Stimulated activated effector memory CD8-positive, alpha-beta T cell treated with anti-CD3 and anti-CD28 coated beads, Interleukin-12 subunit alpha, Interleukin-12 subunit beta, amount 100 ng/mL, for 72 hours (primary cell): ENCODE results near the gene FAM83C.
A peak's percentile ranks its signal among the peaks of the same experiment; 100 is the strongest.

Experiments
- ATAC-seq: fragments of 150-1000 bp; cut with Tn5 transposase; 2 replicates; pipeline ENCODE4 v1.10.0; 2021
- DNase-seq, 2 donors: peaks; one replicate each; pipeline ENCODE4 v3.0.0; 2021 to 2022; ENCODE audit warnings: low spot score in 2 of 2
- H3K27ac Mint-ChIP-seq: one replicate; pipeline ENCODE4 v1.8.0; 2022; ENCODE audit warnings: mild to moderate bottlenecking, mixed read lengths
- H3K36me3 Mint-ChIP-seq: one replicate; pipeline ENCODE4 v1.8.0; 2022; ENCODE audit warnings: mild to moderate bottlenecking, mixed read lengths
- H3K4me1 Mint-ChIP-seq: one replicate; pipeline ENCODE4 v1.8.0; 2022; ENCODE audit warnings: mixed read lengths
- H3K4me3 Mint-ChIP-seq: one replicate; pipeline ENCODE4 v1.8.0; 2022; ENCODE audit warnings: mild to moderate bottlenecking, mixed read lengths
- H3K9me3 Mint-ChIP-seq: one replicate; pipeline ENCODE4 v1.8.0; 2022; ENCODE audit warnings: mixed read lengths

Gene FAM83C

DNA sequence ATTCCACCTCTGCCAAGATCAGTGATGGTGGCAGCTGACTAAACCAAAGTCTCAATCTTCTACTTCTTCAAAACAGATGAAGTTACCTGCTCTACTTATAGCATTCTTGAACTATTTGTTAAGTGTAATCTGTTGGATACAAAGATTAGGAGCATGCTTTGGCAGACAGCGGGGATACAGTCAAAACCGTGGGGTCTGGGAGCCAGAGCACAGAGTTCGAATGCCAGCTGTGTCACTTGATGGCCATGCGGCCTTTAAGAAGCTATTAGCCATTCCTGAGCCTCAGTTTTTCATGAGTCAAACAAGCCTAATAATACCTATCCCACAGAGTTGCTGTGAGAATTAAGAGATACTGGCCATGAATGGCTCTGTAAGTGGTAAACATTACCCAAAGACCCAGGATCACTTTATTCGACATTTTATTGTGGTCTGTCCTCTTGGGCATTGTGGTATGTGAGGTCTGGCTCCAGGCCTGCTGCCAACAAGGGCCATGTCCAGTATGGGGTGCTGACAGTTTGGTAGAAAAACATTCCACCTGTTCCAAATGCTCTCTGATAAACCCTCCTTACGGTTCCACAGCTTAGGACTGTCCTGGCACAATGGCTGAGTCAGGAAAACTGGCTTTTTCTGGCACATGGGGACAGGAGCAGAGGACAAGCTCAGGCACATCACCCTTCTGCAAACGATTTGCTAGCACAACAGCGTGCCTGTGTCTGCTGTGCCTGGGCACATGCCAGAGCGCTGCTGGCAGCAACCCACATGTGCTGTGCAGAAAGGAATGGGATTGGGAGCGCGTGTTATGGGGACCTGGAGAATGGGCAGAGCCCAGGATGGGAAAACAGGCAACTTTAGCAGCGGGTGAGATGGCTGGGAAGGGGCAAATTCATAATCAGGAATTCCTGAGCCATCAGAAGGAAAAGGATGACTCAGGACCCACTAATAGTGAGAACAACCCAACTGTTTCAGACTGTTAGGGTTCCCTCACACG lies 15.7 kb upstream of the FAM83C start:
- ATAC-seq (no peak), DNase-seq (no peak)
- Mint-ChIP-seq H3K4me3 (no peak overlapping the region), H3K9me3 (no peaks in the 10 kb centered on the region), H3K27ac (peak overlapping the region; percentile 95), H3K4me1 (peaks cover 74% of the 10 kb centered on the region), H3K36me3 (peaks cover 25% of the 10 kb centered on the region)

DNA sequence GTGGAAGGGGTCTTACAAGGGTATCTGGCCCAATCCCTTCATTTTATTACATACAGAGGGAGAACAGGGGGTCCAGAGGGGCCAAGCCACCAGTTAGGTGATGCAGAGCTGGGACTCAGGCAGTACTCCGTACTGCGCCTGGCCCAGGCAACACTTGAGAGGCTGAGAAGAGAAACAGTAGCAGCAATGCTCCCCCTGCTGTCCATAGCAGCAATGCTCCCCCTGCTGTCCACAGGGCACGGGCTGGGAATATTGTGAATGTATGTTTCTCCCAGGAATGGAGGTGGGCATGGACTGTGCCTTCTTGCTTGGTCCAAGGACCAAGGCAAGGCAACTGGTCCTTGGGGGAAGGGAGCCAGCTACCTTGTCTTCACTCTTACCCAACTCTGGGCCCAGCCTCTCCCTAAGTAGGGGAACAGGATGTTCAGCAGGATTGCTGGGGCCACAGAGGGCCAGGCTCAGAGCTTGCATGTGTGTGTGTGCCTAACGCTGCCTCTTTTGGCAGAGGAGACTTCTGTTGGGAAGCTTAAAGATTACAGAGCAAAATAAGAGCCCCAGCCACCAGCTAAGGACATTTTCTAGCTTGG lies 14.8 kb upstream of the FAM83C start:
- peak in 1 of 2 donors; percentile 65 for DNase-seq
- Mint-ChIP-seq H3K27ac (peak overlapping the region; percentile 95), H3K4me3 (peak overlapping the region; percentile 69), H3K9me3 (no peaks in the 10 kb centered on the region), H3K4me1 (peaks cover 74% of the 10 kb centered on the region), H3K36me3 (peaks cover 18% of the 10 kb centered on the region)
- ATAC-seq = no peak

DNA sequence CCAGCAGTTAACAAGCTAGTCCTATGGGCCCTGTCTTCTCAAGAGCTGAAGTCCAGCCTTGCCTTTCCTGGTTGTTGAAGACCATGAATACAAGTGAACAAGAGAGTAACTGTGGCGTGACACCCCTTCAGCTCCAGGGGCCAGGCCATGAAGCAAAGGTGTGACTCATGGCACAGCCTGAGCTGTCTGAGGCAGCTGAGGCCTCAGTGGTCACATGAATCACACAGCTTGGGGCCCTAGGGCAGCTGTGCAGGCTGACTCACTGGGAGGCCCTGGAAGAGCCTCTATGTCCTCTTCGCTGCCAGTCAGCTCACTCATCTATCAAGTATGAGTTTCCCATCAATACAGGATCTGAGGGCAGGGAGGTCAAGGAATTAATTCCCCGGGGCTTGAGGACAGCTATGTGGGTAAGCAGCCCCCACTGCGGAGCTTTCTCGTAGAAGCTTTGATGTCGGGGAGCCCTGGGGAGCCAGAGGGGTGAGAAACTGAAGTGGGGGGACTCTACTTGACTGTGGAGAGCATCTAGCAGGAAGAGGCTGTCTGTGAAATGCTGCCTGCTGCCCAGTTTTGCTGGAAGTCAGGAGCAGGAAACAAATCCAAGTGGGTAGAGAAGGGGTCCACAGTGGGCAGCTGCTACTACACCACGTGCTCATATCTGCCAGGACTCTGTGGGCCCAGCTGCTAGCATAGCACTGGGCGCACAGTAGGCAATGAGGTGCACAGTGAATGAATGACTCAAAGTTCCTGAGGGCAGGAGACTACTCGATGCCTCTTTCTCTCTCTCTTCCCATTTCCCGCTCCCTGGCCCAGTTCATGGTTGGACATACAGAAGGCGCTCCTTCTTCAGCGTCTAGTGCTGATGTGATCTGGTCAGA lies 13.7 kb upstream of the FAM83C start:
- Mint-ChIP-seq H3K9me3 (no peaks in the 10 kb centered on the region), H3K36me3 (peaks cover 18% of the 10 kb centered on the region), H3K4me1 (peaks cover 72% of the 10 kb centered on the region), H3K4me3 (peak overlapping the region; percentile 69), H3K27ac (peak overlapping the region; percentile 95)
- ATAC-seq (peak; percentile 98), DNase-seq (peak; percentile 65 to 85)

DNA sequence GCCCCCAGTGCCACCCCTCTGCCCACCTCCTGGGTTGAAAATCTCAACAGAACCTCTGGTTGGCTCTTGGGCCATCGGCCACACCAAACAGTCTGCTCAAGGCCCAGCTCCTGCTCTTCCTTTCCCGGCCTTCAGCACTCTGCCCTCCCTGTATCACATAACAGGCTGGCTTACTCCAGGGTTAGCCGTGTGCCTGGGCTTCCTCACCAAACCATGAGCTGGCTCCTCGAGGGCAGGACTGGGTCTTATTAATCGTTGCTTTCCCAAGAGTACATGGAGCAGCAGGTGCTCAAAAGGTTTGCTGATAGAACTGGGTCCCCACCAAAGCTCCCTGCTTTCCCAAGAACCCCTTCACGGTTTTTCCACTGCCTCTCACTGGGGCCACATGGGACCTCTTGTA lies 12.7 kb upstream of the FAM83C start:
- DNase-seq = no peak
- H3K27ac Mint-ChIP-seq = peak overlapping the region; percentile 95
- H3K4me1 Mint-ChIP-seq = peaks cover 69% of the 10 kb centered on the region

DNA sequence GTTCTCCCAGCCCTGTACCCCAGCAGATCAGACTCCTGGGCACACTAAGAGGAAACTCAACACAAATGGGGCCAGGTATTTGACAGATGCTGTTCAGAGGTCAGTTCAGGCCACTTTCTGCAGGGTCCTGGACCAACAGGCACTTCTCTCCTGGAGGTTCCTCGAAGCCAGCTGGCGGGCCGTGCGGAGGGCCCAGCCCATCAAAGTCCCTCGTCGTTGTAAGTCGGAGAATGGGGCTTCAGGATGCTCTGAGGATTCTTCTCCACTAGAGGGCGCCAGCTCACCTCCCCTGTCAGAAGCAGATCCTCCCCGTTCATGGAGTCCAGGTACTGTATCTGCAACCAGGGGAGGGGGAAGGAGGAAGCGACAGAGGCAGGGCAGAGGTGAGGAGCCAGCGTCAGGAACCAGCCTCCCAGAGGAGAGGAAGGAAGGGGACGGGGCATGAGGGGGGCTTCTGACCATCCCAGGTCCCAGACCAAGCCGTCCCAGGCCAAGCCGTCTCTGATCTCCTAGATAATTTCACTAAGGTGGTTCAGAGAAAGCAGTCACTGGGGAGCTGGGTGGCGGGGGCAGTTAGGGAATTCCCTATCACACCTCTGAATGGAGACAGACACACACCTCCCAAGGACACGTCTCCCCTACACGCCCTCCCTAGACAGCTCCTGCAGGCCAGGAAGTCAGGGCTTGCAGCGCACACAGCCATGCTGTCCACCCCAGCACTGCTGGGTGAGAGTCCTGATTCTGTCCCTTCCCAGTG lies 11.7 kb upstream of the FAM83C start:
- ATAC-seq = peak; percentile 64
- H3K9me3 Mint-ChIP-seq = no peaks in the 10 kb centered on the region
- peak; percentile 84 to 94 for DNase-seq
- H3K4me3 Mint-ChIP-seq = peak overlapping the region; percentile 14
- peaks cover 70% of the 10 kb centered on the region for H3K4me1 Mint-ChIP-seq
- H3K27ac Mint-ChIP-seq = peak overlapping the region; percentile 95
- peaks cover 16% of the 10 kb centered on the region for H3K36me3 Mint-ChIP-seq

More for the DNA sequence above, 12.7 kb upstream of the FAM83C start:
- Mint-ChIP-seq H3K36me3 (peaks cover 11% of the 10 kb centered on the region), H3K9me3 (no peaks in the 10 kb centered on the region), H3K4me3 (peak overlapping the region; percentile 69)
- no peak for ATAC-seq

DNA sequence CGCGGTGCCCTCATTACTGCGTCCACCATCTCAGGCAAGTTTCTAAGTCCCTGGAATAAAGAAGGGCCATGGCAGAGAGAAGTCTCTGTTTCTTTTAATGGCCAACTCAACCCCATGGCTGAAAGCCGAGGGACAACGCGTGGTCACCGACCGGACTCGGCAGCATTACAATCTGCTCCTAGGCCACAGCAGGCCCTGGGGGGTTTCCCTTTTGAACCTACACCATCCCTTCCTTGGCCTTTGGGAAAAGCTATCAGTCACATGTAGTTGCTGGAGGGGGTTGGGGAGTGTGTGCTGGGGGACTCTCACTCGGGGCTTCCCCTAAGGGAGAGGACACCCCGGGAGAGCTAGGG lies 11.1 kb upstream of the FAM83C start:
- ATAC-seq (no peak), DNase-seq (no peak)
- H3K27ac Mint-ChIP-seq = peak overlapping the region; percentile 95

DNA sequence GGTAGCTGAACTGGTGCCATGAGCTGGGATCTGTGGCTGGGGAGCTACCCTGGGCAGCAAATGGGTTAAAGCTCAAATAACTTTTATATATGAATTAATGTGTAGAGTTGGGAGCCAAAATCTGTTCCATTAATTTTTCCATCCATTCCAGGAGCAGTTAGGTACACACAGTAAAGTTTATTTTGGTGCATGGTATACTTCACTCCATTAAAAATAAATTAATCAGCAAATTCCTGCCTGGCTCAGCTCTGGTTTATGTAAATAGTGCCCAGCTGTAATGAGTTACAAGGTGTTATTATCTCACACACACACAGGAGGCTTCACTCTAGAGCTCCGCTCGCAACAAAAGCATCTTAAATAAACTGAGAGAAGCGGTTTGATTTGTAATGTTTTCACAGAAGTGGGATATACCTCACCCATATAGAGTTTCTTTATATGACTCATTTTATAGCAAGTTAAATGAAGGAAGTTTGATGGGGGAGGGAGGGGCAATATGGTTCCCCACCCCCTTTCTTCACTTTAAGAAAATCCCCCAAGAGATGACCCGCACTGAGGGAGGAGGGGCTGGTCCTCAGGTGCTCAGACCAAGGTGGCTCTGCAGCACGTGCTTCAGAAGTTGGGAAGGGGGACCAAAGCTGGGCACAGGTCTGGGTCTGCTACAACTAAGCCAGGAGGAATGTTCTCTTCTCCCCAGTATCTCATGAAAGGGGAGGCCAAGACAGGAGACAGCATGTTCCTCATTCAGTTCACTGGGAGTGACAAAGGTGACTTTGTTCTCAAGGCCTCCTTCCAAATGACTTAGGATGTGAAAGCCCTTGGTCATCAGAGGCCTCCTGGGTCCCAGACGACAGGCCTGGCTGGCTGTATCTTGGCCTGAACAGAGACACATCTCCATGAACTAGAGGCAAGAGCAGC lies 10.5 kb upstream of the FAM83C start:
- no peaks in the 10 kb centered on the region for H3K9me3 Mint-ChIP-seq
- DNase-seq = no peak
- H3K36me3 Mint-ChIP-seq = peaks cover 19% of the 10 kb centered on the region
- H3K4me1 Mint-ChIP-seq = peaks cover 69% of the 10 kb centered on the region
- H3K27ac Mint-ChIP-seq = no peak overlapping the region
- peak; percentile 17 for ATAC-seq
- H3K4me3 Mint-ChIP-seq = no peak overlapping the region

More for the DNA sequence above, 11.1 kb upstream of the FAM83C start:
- Mint-ChIP-seq H3K4me3 (peak overlapping the region; percentile 14), H3K9me3 (no peaks in the 10 kb centered on the region), H3K4me1 (peaks cover 73% of the 10 kb centered on the region), H3K36me3 (peaks cover 19% of the 10 kb centered on the region)

DNA sequence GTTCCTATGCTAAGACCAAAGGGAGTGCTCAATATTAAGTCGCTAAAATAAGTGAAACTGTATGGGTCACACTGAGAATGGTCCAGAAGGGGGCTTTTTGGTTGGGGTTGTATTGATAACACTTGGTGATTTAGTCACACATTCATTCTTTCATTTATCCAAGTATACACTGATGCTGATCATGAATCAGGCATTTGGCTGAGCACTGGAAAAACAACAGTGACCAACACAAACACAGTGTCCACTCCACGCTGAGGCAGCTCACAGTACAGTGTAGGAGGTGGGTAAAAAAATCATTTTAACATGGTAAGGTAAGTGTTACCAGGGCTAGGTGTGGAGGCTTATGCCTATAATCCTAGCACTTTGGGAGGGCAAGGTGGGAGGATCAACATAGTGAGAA lies 9.2 kb upstream of the FAM83C start:
- no peak for ATAC-seq
- H3K27ac Mint-ChIP-seq = peak overlapping the region; percentile 89

DNA sequence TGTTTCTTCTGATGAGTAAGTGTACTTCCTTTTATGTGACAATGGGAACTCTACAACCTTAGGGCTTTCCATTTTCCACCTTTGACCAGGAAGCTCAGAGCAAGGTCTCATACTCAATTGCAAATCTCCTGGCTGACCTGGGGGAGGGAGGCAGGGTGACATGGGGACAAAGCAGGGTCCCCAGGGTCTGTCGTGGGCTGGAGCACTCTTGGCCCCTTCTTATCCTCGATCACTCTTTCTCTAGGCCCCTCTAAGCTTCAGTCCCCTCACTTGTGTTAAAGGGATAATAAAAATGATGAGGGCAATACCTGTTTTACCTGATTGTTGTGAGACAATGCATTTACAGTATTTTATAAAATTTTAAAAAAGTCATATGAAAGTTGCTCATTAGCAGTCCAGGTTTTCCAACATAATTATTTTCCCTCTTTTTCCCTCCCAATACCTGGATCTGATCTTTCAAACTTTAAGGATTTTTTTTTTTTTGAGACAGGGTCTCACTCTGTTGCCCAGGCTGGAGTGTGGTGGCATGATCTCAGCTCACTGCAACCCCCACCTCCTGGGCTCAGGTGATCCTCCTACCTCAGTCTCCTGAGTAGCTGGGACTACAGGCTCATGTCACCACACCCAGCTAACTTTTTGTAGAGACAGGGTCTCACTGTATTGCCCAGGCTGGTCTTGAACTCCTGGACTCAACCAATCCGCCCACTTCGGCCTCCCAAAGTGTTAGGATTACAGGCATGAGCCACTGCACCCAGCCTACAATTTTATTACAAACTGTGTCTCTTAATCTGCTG lies 8.4 kb upstream of the FAM83C start:
- H3K4me1 Mint-ChIP-seq = peaks cover 49% of the 10 kb centered on the region
- no peak overlapping the region for H3K4me3 Mint-ChIP-seq
- ATAC-seq (no peak), DNase-seq (no peak)
- H3K27ac Mint-ChIP-seq = no peak overlapping the region
- no peaks in the 10 kb centered on the region for H3K9me3 Mint-ChIP-seq
- H3K36me3 Mint-ChIP-seq = peaks cover 14% of the 10 kb centered on the region

More for the DNA sequence above, 9.2 kb upstream of the FAM83C start:
- peaks cover 19% of the 10 kb centered on the region for H3K36me3 Mint-ChIP-seq
- DNase-seq = no peak
- peaks cover 56% of the 10 kb centered on the region for H3K4me1 Mint-ChIP-seq
- H3K9me3 Mint-ChIP-seq = no peaks in the 10 kb centered on the region
- no peak overlapping the region for H3K4me3 Mint-ChIP-seq

DNA sequence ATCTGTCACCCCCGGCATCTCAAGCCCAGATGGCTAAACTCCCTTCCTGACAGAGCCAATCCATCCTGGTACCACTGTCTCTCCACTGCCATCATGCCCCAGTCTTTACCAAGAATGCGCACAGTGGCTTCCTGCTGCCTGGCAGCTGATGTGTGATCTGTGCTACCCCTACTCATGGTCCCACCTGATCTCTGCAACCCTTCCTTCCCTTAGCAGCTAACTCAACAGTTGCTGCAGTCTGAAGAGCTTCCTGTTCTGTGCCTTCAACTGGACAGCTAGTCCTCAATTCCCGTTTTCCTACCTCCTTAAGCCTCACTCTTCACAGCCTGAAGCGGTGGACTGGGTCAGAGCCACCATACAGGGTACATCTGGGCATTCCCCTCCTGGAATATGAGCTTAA lies 7.6 kb upstream of the FAM83C start:
- Mint-ChIP-seq H3K36me3 (peaks cover 10% of the 10 kb centered on the region), H3K4me3 (no peak overlapping the region), H3K4me1 (peaks cover 40% of the 10 kb centered on the region), H3K9me3 (no peaks in the 10 kb centered on the region), H3K27ac (no peak overlapping the region)
- DNase-seq (no peak), ATAC-seq (no peak)

DNA sequence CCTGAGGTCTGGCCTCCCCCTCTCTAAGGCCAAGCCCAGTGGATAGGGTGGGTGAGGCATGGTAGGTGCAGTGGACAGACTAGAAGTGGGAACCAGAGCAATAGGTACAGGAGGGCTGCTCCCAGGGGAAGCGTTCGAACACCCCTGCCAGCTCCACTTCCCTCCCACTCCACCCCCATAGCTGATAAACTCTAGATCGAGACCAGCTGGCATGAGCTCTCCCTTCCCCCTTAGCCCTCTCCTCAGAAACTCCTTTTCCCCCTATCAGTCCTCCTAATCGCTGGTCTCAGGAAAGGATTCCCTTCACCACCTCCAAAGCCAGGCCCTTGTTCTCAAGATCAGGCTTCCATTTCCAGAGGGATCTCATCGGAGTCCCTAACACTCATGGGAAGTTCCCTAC lies 6.0 kb upstream of the FAM83C start:
- H3K4me3 Mint-ChIP-seq = no peak overlapping the region
- ATAC-seq = no peak
- H3K4me1 Mint-ChIP-seq = peaks cover 25% of the 10 kb centered on the region
- peaks cover 10% of the 10 kb centered on the region for H3K36me3 Mint-ChIP-seq
- no peak for DNase-seq
- no peaks in the 10 kb centered on the region for H3K9me3 Mint-ChIP-seq
- peak overlapping the region; percentile 58 for H3K27ac Mint-ChIP-seq

DNA sequence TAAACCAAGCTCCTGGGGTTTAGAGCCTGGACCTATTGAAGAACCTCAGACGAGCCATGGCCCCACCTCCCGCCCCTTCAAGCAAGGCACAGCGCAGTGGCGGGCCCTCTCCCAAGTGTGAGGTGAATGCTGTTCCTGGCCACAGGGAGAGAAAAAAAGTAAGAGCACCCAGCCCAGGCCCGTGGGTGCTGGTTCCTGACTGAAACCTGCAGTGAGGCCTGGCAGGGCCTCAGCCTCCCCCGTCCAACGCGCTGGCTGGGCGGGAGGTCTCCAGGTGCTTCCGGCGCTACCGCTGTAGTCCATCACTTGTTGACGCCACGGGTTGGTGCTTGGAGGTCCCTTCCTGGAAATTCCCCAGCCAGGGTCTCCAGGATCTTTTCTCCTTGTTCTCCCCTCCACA lies 5.5 kb upstream of the FAM83C start:
- Mint-ChIP-seq H3K4me3 (no peak overlapping the region), H3K27ac (no peak overlapping the region), H3K9me3 (no peaks in the 10 kb centered on the region), H3K36me3 (peaks cover 10% of the 10 kb centered on the region), H3K4me1 (peaks cover 20% of the 10 kb centered on the region)
- ATAC-seq (no peak), DNase-seq (no peak)

DNA sequence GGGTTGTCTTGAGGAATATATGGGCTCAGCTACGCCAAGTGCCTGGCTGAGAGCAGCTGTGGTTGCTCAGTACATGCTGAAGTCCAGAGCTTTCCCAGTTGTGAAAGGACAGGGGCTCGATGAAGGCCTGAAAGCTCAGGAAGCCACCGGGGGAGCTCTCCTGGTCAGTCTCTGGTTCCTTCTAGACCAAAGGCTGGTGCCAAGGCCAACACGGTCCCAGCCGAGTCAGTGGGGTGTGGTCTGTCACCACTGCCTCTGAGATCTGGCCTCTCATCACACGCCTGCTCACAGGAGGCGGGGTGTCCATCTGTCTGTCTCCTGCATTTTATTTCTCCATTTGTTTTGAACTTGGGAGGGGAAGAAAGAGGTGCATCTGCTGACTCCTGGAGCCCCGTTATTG lies 4.9 kb upstream of the FAM83C start:
- peak overlapping the region; percentile 26 for H3K27ac Mint-ChIP-seq
- H3K4me1 Mint-ChIP-seq = peaks cover 14% of the 10 kb centered on the region
- peaks cover 10% of the 10 kb centered on the region for H3K36me3 Mint-ChIP-seq
- DNase-seq (no peak), ATAC-seq (no peak)
- H3K4me3 Mint-ChIP-seq = no peak overlapping the region
- H3K9me3 Mint-ChIP-seq = no peaks in the 10 kb centered on the region
